Lower lobe of right lung (tissue), 2 donors: ENCODE results near the gene CASQ2. TPM values are rescaled to one million over a fixed set of nuclear protein-coding genes. Genes with fewer than 3 reads are reported as not detected.

Experiments used
- ATAC-seq, 2 donors: fragments of 200-7000 bp; cut with Tn5 transposase; one replicate each; pipeline ENCODE4 v1.9.1; 2020 to 2022; ENCODE audit warnings: mild to moderate bottlenecking in 2 of 2, moderate library complexity in 2 of 2
- DNase-seq: peaks from one replicate; pipeline ENCODE4 v3.0.0-alpha.2; 2020
- H3K27ac ChIP-seq: fragments of 200-600 bp; one replicate; pipeline ENCODE4 v1.8.0; 2022
- H3K27me3 ChIP-seq: fragments of 200-600 bp; one replicate; pipeline ENCODE4 v1.8.0; 2022; ENCODE audit warnings: low read depth
- H3K36me3 ChIP-seq: fragments of 200-600 bp; one replicate; pipeline ENCODE4 v1.8.0; 2022; ENCODE audit warnings: mild to moderate bottlenecking
- H3K4me1 ChIP-seq: fragments of 200-600 bp; one replicate; pipeline ENCODE4 v1.8.0; 2022
- H3K4me3 ChIP-seq: fragments of 200-600 bp; one replicate; pipeline ENCODE4 v1.8.0; 2022; ENCODE audit warnings: mild to moderate bottlenecking
- H3K9me3 ChIP-seq: fragments of 200-600 bp; one replicate; pipeline ENCODE4 v1.8.0; 2022
- CTCF ChIP-seq: fragments of 200-600 bp; IDR thresholded peaks from one replicate; pipeline ENCODE4 v1.8.0; 2022; ENCODE audit warnings: antibody characterized with exemption, mild to moderate bottlenecking
- intact Hi-C: fragments of 100-400 bp; cut with DNase I; formaldehyde crosslinking; loops from one replicate; pipeline ENCODE4 v1.11.0; 2022
- total RNA-seq: library from RNA; stranded (reverse); fragmentation: NEBNext Ultra II Directional; extraction: Animal tissue kit (Norgen Biotek cat#: 25700); gene quantifications from one replicate; pipeline ENCODE4 v1.2.1, GENCODE V29; 2021
- donor health status: DM: no; HTN: yes; CAD: no; lungs with severe emphysema.

CASQ2 gene
- total RNA-seq, 1 donor from 2014 or later: 3.3 TPM

- no peaks in the 10 kb centered on the region for H3K9me3 ChIP-seq
- no peak for ATAC-seq
- H3K36me3 ChIP-seq: no peaks in the 10 kb centered on the region
- TF ChIP-seq CTCF: no peak
- H3K27ac ChIP-seq: peak overlapping the region; percentile 73
- DNase-seq: no peak
- no peak overlapping the region for H3K4me3 ChIP-seq
- no peaks in the 10 kb centered on the region for H3K27me3 ChIP-seq
- peaks cover 44% of the 10 kb centered on the region for H3K4me1 ChIP-seq
- intact Hi-C loops: no loop called here
Observed at GRCh38 chr1:115725600-115725999, 42.9 kb downstream of the CASQ2 start.

- ATAC-seq (no peak), DNase-seq (no peak)
- no peak for TF ChIP-seq CTCF
- Histone ChIP-seq H3K27me3 (no peaks in the 10 kb centered on the region), H3K4me1 (peaks cover 40% of the 10 kb centered on the region), H3K36me3 (no peaks in the 10 kb centered on the region), H3K27ac (no peak overlapping the region), H3K4me3 (no peak overlapping the region), H3K9me3 (no peaks in the 10 kb centered on the region)
- intact Hi-C loops: no loop called here
Observed at GRCh38 chr1:115723756-115724155, 44.8 kb downstream of the CASQ2 start.

GRCh38 chr1:115722221-115722620 is 46.3 kb downstream of the CASQ2 start:
- intact Hi-C loops: no loop called here
- Histone ChIP-seq H3K36me3 (no peaks in the 10 kb centered on the region), H3K27me3 (no peaks in the 10 kb centered on the region), H3K9me3 (no peaks in the 10 kb centered on the region), H3K4me3 (no peak overlapping the region), H3K27ac (peak overlapping the region; percentile 61), H3K4me1 (peaks cover 26% of the 10 kb centered on the region)
- ATAC-seq (no peak), DNase-seq (no peak)
- no peak for TF ChIP-seq CTCF

GRCh38 chr1:115719285-115719684 is 49.2 kb downstream of the CASQ2 start:
- intact Hi-C loops: no loop called here
- ATAC-seq (no peak), DNase-seq (no peak)
- no peak for TF ChIP-seq CTCF
- Histone ChIP-seq H3K4me1 (no peaks in the 10 kb centered on the region), H3K9me3 (no peaks in the 10 kb centered on the region), H3K36me3 (no peaks in the 10 kb centered on the region), H3K4me3 (no peak overlapping the region), H3K27me3 (no peaks in the 10 kb centered on the region), H3K27ac (no peak overlapping the region)

- DNase-seq (no peak), ATAC-seq (no peak)
- H3K27me3 ChIP-seq: no peaks in the 10 kb centered on the region
- no peak overlapping the region for H3K4me3 ChIP-seq
- no peak overlapping the region for H3K27ac ChIP-seq
- H3K4me1 ChIP-seq: no peaks in the 10 kb centered on the region
- H3K36me3 ChIP-seq: no peaks in the 10 kb centered on the region
- H3K9me3 ChIP-seq: no peaks in the 10 kb centered on the region
- TF ChIP-seq CTCF: no peak
- intact Hi-C loops: no loop called here
Observed at GRCh38 chr1:115718011-115718754, 50.3 kb downstream of the CASQ2 start.
